ENCODE data around the gene GALNTL6. TPM values are rescaled to one million over a fixed set of nuclear protein-coding genes. Genes with fewer than 3 reads are reported as not detected.

The GALNTL6 gene
- total and polyA plus RNA-seq, 2 experiments from 2014 or later, result 0.38 to 0.40 TPM

DNA sequence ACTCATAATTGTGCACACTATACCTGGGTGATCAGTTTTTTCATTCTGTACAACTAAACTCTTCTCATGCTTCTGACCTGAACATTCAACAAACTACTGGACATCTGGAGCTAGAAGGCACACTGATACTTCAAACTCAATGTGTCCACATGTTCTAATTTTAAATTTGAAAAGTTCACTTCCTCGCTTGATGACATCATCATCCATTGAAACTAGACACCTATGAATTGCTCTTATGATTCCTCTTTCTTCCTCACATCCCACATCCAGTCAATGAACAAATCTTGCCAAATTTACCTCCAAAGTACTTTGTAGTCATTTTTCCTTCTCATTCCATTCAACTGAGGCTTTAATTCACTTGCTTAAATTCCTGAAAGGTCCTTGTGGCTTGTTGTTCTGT is 549.4 kb downstream of the GALNTL6 start:
- H3K4me2 ChIP-seq, result no peak overlapping the region
- peaks cover 8% of the 10 kb centered on the region; the same call in 2 of the 3 replicates for H3K9me3 Mint-ChIP-seq
- H3K9me2 ChIP-seq (ENCODE audit: insufficient read depth), result no peaks in the 10 kb centered on the region
- H3K4me3 Mint-ChIP-seq, result no peak overlapping the region
- no peak overlapping the region for H3K4me3 ChIP-seq
- H2AFZ ChIP-seq, result no peak overlapping the region
- H3K36me3 ChIP-seq (ENCODE audit: insufficient read depth), result no peaks in the 10 kb centered on the region; the same call in 1 of the 2 replicates
- no peak overlapping the region for H3K27ac Mint-ChIP-seq
- H4K20me1 ChIP-seq (replicated peaks; ENCODE audit: insufficient read depth), result no peaks in the 10 kb centered on the region
- no peaks in the 10 kb centered on the region for H3F3A ChIP-seq (replicated peaks; ENCODE audit: low read depth)
- ATAC-seq (no peak), DNase-seq (ENCODE audit: low spot score) (no peak)
- no peak overlapping the region for H3K27ac ChIP-seq (ENCODE audit: low read depth)
- H3K4me1 ChIP-seq (ENCODE audit: insufficient read depth), result no peaks in the 10 kb centered on the region
- peaks cover 8% of the 10 kb centered on the region; the same call in 1 of the 3 replicates for H3K36me3 Mint-ChIP-seq (ENCODE audit: low read depth)
- no peaks in the 10 kb centered on the region for H3K4me1 Mint-ChIP-seq
- TF ChIP-seq NANOG (IDR thresholded peaks at IDR 0.05; ENCODE audit: borderline replicate concordance), result no peak
- no peaks in the 10 kb centered on the region for H3K27me3 Mint-ChIP-seq (ENCODE audit: insufficient read depth, low read depth, poor library complexity)
- no peaks in the 10 kb centered on the region for H3K79me2 ChIP-seq (replicated peaks; ENCODE audit: insufficient read depth)
- no peaks in the 10 kb centered on the region for H3K27me3 ChIP-seq (ENCODE audit: insufficient read depth)

- Mint-ChIP-seq H3K4me1 (no peaks in the 10 kb centered on the region), H3K27ac (no peak overlapping the region), H3K27me3 (ENCODE audit: insufficient read depth, low read depth, poor library complexity) (no peaks in the 10 kb centered on the region), H3K9me3 (peaks cover 60% of the 10 kb centered on the region), H3K4me3 (no peak overlapping the region), H3K36me3 (ENCODE audit: low read depth) (peaks cover 36% of the 10 kb centered on the region)
- ATAC-seq (no peak), DNase-seq (ENCODE audit: low spot score) (no peak)
- H3K4me2 ChIP-seq, result no peak overlapping the region
- no peak overlapping the region for H2AFZ ChIP-seq
- H4K20me1 ChIP-seq (replicated peaks; ENCODE audit: insufficient read depth), result no peaks in the 10 kb centered on the region
- H3K9me2 ChIP-seq (ENCODE audit: insufficient read depth), result no peaks in the 10 kb centered on the region
- no peaks in the 10 kb centered on the region for H3K4me1 ChIP-seq (ENCODE audit: insufficient read depth)
- no peak overlapping the region for H3K4me3 ChIP-seq
- H3K27ac ChIP-seq (ENCODE audit: low read depth), result no peak overlapping the region
- H3K27me3 ChIP-seq (ENCODE audit: insufficient read depth), result no peaks in the 10 kb centered on the region
- no peaks in the 10 kb centered on the region; the same call in 1 of the 2 replicates for H3K36me3 ChIP-seq (ENCODE audit: insufficient read depth)
- H3F3A ChIP-seq (replicated peaks; ENCODE audit: low read depth), result no peaks in the 10 kb centered on the region
- no peaks in the 10 kb centered on the region for H3K79me2 ChIP-seq (replicated peaks; ENCODE audit: insufficient read depth)
- TF ChIP-seq, protein P1, sequence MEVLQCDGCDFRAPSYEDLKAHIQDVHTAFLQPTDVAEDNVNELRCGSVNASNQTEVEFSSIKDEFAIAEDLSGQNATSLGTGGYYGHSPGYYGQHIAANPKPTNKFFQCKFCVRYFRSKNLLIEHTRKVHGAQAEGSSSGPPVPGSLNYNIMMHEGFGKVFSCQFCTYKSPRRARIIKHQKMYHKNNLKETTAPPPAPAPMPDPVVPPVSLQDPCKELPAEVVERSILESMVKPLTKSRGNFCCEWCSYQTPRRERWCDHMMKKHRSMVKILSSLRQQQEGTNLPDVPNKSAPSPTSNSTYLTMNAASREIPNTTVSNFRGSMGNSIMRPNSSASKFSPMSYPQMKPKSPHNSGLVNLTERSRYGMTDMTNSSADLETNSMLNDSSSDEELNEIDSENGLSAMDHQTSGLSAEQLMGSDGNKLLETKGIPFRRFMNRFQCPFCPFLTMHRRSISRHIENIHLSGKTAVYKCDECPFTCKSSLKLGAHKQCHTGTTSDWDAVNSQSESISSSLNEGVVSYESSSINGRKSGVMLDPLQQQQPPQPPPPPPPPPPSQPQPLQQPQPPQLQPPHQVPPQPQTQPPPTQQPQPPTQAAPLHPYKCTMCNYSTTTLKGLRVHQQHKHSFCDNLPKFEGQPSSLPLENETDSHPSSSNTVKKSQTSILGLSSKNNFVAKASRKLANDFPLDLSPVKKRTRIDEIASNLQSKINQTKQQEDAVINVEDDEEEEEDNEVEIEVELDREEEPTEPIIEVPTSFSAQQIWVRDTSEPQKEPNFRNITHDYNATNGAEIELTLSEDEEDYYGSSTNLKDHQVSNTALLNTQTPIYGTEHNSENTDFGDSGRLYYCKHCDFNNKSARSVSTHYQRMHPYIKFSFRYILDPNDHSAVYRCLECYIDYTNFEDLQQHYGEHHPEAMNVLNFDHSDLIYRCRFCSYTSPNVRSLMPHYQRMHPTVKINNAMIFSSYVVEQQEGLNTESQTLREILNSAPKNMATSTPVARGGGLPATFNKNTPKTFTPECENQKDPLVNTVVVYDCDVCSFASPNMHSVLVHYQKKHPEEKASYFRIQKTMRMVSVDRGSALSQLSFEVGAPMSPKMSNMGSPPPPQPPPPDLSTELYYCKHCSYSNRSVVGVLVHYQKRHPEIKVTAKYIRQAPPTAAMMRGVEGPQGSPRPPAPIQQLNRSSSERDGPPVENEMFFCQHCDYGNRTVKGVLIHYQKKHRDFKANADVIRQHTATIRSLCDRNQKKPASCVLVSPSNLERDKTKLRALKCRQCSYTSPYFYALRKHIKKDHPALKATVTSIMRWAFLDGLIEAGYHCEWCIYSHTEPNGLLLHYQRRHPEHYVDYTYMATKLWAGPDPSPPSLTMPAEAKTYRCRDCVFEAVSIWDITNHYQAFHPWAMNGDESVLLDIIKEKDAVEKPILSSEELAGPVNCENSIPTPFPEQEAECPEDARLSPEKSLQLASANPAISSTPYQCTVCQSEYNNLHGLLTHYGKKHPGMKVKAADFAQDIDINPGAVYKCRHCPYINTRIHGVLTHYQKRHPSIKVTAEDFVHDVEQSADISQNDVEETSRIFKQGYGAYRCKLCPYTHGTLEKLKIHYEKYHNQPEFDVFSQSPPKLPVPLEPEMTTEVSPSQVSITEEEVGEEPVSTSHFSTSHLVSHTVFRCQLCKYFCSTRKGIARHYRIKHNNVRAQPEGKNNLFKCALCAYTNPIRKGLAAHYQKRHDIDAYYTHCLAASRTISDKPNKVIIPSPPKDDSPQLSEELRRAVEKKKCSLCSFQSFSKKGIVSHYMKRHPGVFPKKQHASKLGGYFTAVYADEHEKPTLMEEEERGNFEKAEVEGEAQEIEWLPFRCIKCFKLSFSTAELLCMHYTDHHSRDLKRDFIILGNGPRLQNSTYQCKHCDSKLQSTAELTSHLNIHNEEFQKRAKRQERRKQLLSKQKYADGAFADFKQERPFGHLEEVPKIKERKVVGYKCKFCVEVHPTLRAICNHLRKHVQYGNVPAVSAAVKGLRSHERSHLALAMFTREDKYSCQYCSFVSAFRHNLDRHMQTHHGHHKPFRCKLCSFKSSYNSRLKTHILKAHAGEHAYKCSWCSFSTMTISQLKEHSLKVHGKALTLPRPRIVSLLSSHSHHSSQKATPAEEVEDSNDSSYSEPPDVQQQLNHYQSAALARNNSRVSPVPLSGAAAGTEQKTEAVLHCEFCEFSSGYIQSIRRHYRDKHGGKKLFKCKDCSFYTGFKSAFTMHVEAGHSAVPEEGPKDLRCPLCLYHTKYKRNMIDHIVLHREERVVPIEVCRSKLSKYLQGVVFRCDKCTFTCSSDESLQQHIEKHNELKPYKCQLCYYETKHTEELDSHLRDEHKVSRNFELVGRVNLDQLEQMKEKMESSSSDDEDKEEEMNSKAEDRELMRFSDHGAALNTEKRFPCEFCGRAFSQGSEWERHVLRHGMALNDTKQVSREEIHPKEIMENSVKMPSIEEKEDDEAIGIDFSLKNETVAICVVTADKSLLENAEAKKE (CRISPR knock-in tag; IDR thresholded peaks at IDR 0.05), result no peak
- TF ChIP-seq EZH2 (IDR thresholded peaks at IDR 0.05; ENCODE audit: low read depth, unreplicated experiment), result no peak
- no peak for TF ChIP-seq POLR2AphosphoS5 (IDR thresholded peaks at IDR 0.05; ENCODE audit: low read depth)
- TF ChIP-seq ZNF114 (CRISPR knock-in tag; IDR thresholded peaks at IDR 0.05), result no peak
- TF ChIP-seq CREB1 (CRISPR knock-in tag; IDR thresholded peaks at IDR 0.05; ENCODE audit: low read depth), result no peak
- TF ChIP-seq ZNF331 (CRISPR knock-in tag; IDR thresholded peaks at IDR 0.05; ENCODE audit: low read depth), result no peak
- TF ChIP-seq STAT1 (IDR thresholded peaks at IDR 0.05; ENCODE audit: unreplicated experiment), result no peak
- TF ChIP-seq NANOG (IDR thresholded peaks at IDR 0.05; ENCODE audit: borderline replicate concordance), result no peak
- no peak for TF ChIP-seq JUNB (IDR thresholded peaks at IDR 0.05; ENCODE audit: unreplicated experiment)
- TF ChIP-seq, protein P2, sequence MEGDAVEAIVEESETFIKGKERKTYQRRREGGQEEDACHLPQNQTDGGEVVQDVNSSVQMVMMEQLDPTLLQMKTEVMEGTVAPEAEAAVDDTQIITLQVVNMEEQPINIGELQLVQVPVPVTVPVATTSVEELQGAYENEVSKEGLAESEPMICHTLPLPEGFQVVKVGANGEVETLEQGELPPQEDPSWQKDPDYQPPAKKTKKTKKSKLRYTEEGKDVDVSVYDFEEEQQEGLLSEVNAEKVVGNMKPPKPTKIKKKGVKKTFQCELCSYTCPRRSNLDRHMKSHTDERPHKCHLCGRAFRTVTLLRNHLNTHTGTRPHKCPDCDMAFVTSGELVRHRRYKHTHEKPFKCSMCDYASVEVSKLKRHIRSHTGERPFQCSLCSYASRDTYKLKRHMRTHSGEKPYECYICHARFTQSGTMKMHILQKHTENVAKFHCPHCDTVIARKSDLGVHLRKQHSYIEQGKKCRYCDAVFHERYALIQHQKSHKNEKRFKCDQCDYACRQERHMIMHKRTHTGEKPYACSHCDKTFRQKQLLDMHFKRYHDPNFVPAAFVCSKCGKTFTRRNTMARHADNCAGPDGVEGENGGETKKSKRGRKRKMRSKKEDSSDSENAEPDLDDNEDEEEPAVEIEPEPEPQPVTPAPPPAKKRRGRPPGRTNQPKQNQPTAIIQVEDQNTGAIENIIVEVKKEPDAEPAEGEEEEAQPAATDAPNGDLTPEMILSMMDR (conservative IDR thresholded peaks at IDR 0.05; ENCODE audit: low read depth in 2 of 2), result no peak
- TF ChIP-seq, protein P3, sequence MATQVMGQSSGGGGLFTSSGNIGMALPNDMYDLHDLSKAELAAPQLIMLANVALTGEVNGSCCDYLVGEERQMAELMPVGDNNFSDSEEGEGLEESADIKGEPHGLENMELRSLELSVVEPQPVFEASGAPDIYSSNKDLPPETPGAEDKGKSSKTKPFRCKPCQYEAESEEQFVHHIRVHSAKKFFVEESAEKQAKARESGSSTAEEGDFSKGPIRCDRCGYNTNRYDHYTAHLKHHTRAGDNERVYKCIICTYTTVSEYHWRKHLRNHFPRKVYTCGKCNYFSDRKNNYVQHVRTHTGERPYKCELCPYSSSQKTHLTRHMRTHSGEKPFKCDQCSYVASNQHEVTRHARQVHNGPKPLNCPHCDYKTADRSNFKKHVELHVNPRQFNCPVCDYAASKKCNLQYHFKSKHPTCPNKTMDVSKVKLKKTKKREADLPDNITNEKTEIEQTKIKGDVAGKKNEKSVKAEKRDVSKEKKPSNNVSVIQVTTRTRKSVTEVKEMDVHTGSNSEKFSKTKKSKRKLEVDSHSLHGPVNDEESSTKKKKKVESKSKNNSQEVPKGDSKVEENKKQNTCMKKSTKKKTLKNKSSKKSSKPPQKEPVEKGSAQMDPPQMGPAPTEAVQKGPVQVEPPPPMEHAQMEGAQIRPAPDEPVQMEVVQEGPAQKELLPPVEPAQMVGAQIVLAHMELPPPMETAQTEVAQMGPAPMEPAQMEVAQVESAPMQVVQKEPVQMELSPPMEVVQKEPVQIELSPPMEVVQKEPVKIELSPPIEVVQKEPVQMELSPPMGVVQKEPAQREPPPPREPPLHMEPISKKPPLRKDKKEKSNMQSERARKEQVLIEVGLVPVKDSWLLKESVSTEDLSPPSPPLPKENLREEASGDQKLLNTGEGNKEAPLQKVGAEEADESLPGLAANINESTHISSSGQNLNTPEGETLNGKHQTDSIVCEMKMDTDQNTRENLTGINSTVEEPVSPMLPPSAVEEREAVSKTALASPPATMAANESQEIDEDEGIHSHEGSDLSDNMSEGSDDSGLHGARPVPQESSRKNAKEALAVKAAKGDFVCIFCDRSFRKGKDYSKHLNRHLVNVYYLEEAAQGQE (IDR thresholded peaks at IDR 0.05; ENCODE audit: unreplicated experiment), result no peak
Measured at GRCh38 chr4:172369471-172369959, 556.3 kb downstream of the GALNTL6 start.
